Osteocyte (in vitro differentiated cells): ENCODE results near the gene ASXL3. TPM values are rescaled to one million over a fixed set of nuclear protein-coding genes. Genes with fewer than 3 reads are reported as not detected.

Source experiments
- DNase-seq: peaks from one replicate; pipeline ENCODE4 v3.0.0; 2021; ENCODE audit warnings: mixed read lengths; ENCODE audit not compliant: unreplicated experiment; ENCODE audit errors: extremely low spot score
- H3K27ac Mint-ChIP-seq: one replicate; pipeline ENCODE4 v1.8.0; 2021; ENCODE audit warnings: mild to moderate bottlenecking, mixed read lengths; ENCODE audit not compliant: unreplicated experiment
- H3K27me3 Mint-ChIP-seq: one replicate; pipeline ENCODE4 v1.8.0; 2021; ENCODE audit warnings: mixed read lengths; ENCODE audit not compliant: unreplicated experiment
- H3K36me3 Mint-ChIP-seq: one replicate; pipeline ENCODE4 v1.8.0; 2021; ENCODE audit warnings: mixed read lengths; ENCODE audit not compliant: unreplicated experiment
- H3K4me1 Mint-ChIP-seq: one replicate; pipeline ENCODE4 v1.8.0; 2021; ENCODE audit warnings: mixed read lengths; ENCODE audit not compliant: unreplicated experiment
- H3K4me3 Mint-ChIP-seq: one replicate; pipeline ENCODE4 v1.8.0; 2021; ENCODE audit warnings: mild to moderate bottlenecking, moderate library complexity, mixed read lengths; ENCODE audit not compliant: unreplicated experiment
- H3K9me3 Mint-ChIP-seq: one replicate; pipeline ENCODE4 v1.8.0; 2021; ENCODE audit warnings: mixed read lengths; ENCODE audit not compliant: unreplicated experiment
- long read RNA-seq: library from polyadenylated mRNA; unstranded; transcript quantifications from one replicate; pipeline ENCODE4 v2.0.0, GENCODE V29; 2021
- total RNA-seq: library from RNA; stranded (reverse); gene quantifications from 2 replicates; pipeline ENCODE4 v1.2.1, GENCODE V29; 2021
- TF ChIP-seq, protein P1 (sequence below): fragments of 200-600 bp; sonication (generic); IDR thresholded peaks from 2 replicates; pipeline ENCODE4 v1.5.0; 2021; ENCODE audit warnings: antibody characterized with exemption, mild to moderate bottlenecking, moderate library complexity

Gene ASXL3
- total RNA-seq: 7.2 and 10.1 TPM in 2 replicates
- long read RNA-seq, partial matches to known transcripts: 0 of 4 reads
- long read RNA-seq, other reads (novel, unspliced or antisense): 4 of 4 reads

DNA sequence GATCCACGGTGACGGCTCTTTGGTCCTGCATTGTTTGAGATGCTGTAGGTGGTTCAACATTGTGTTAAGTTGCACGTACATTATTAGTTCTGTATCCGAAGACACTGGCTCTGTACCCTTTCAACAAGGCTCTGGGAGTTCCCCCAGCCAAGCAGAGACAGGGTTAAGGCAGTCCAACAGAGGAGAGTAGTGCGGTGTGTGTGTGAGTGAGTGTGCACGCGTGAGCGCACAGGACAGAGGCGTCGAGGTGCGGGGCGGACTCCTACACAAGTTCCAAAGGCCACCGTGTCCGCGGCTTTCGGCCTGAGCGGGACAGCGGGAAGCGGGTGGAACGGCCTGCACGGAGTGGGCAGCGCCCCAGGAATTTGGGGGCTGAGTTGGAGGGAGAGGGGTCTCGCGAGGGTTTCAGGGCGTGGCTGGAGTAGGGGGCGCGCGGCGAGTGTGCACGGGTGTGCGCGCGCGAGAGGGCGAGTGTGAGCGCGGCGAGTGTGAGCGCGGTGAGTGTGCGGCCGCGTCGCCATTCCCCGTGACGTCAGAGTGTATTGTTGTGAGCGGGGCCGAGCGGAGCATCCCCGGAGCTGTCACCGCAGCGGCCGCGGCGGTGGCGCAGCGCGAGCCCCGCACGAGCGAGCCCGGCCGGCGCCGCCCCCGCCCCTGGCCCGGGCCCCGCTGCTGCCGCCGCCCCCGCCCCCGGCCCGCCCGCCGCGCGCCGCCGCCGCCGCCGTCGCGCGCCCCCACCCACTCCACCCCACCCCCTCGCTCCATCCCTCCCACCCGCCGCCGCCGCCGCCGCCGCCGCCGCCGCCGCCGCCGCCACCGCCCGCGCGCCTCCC lies at the start of gene ASXL3:
Gene ASXL3 (plus strand): TSS at position 535 of the 833 bp plus-strand sequence. CDS start 413 bp downstream, outside the sequence.
- Mint-ChIP-seq H3K4me3 (peak within 1 kb of the TSS; percentile 92), H3K4me1 (peaks cover 16% of the 10 kb centered on the region), H3K36me3 (no peaks in the 10 kb centered on the region), H3K27ac (peak within 1 kb of the TSS; percentile 97), H3K9me3 (no peaks in the 10 kb centered on the region), H3K27me3 (peaks cover 5% of the 10 kb centered on the region)
- TF ChIP-seq, protein P1, sequence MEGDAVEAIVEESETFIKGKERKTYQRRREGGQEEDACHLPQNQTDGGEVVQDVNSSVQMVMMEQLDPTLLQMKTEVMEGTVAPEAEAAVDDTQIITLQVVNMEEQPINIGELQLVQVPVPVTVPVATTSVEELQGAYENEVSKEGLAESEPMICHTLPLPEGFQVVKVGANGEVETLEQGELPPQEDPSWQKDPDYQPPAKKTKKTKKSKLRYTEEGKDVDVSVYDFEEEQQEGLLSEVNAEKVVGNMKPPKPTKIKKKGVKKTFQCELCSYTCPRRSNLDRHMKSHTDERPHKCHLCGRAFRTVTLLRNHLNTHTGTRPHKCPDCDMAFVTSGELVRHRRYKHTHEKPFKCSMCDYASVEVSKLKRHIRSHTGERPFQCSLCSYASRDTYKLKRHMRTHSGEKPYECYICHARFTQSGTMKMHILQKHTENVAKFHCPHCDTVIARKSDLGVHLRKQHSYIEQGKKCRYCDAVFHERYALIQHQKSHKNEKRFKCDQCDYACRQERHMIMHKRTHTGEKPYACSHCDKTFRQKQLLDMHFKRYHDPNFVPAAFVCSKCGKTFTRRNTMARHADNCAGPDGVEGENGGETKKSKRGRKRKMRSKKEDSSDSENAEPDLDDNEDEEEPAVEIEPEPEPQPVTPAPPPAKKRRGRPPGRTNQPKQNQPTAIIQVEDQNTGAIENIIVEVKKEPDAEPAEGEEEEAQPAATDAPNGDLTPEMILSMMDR: no peak
- peak; percentile 86 for DNase-seq

DNA sequence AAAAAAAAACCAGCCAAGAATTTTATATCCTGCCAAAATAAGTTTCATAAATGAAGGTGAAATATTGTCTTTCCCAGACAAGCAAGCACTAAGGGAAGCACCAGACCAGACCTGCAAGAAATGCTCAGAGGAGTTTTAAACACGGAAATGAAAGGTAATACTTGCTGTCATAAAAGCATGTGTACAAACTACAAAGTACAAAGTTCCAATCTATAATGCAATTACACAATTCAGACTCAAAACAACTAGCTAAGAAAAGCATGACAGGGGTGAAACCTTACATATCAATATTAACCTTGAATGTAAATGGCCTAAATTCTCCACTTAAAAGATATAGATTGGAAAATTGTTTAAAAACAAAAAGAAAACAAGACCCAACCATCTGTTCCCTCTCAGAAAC lies 45.0 kb upstream of the ASXL3 start:
- no peaks in the 10 kb centered on the region for H3K27me3 Mint-ChIP-seq
- no peak for DNase-seq
- no peaks in the 10 kb centered on the region for H3K36me3 Mint-ChIP-seq

DNA sequence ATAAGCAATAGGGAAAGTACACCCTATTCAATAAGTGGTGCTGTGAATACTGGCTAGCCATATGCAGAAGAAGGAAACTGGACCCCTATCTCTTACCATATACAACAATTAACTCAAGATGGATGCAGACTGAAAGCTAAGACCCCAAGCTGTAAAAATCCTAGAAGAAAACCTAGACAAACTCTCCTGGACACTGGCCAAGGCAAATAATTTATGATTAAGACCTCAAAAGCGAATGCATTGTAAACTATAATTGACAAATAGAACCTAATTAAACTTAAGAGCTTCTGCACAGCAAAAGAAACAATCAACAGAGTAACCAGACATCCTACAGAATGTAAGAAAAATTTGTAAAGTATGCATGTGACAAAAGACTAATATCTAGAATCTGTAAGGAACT lies 41.1 kb upstream of the ASXL3 start:
- DNase-seq: no peak
- TF ChIP-seq, protein P1: no peak
- Mint-ChIP-seq H3K36me3 (no peaks in the 10 kb centered on the region), H3K4me3 (no peak overlapping the region), H3K27ac (no peak overlapping the region), H3K27me3 (no peaks in the 10 kb centered on the region), H3K9me3 (no peaks in the 10 kb centered on the region), H3K4me1 (no peaks in the 10 kb centered on the region)

More for the DNA sequence above, 45.0 kb upstream of the ASXL3 start:
- H3K9me3 Mint-ChIP-seq: peaks cover 7% of the 10 kb centered on the region
- TF ChIP-seq, protein P1: no peak
- no peak overlapping the region for H3K4me3 Mint-ChIP-seq
- H3K27ac Mint-ChIP-seq: no peak overlapping the region
- H3K4me1 Mint-ChIP-seq: no peaks in the 10 kb centered on the region

DNA sequence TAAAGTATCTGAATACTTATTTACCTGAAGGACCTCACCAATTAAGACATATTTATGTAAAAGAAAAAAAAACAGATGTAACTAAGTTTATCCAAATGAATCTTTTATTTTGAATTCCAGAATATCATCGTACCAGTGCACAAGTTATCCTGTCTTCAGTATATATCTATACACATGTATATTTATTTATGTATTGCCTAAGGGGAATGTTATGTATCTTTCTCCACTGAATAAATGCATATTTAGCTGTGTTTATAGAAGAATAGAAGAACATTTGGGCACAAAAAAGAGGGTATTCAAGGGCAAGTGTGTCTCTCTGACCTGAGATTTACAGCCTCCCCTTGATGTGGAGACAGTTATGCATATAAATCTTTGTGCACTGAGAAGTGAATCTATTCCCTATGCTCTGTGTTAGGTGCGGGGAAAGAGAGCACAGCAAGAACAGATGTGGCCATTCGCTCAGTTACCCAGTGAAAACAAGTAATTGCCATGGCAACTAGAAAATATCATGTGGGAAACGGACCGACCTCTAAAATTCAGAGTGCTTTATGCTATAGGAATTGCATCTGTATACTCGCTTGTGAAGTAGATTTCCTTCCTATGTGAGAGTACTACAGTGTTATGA lies 39.5 kb upstream of the ASXL3 start:
- Mint-ChIP-seq H3K36me3 (no peaks in the 10 kb centered on the region), H3K27me3 (no peaks in the 10 kb centered on the region), H3K4me1 (no peaks in the 10 kb centered on the region), H3K4me3 (no peak overlapping the region), H3K27ac (no peak overlapping the region), H3K9me3 (no peaks in the 10 kb centered on the region)
- no peak for DNase-seq
- TF ChIP-seq, protein P1: no peak

DNA sequence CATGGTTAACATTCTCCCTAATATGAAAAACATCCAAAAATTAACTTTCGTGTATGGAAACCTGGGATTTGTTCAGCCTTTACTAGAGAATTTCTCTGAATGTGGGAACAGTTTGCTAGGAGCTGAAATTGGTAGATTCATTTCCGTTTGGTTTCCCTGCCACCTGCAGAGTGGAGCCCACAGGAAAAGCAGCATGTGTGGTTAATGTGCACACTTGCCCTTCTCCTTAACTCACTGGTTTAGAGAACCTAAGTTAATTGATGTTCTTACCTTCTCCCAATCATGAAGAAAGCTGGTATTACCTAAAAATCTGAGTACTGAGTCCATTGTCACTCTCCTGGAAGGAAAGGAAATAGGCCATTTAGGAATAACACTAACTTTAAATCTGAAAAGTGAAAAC lies 37.6 kb upstream of the ASXL3 start:
- Mint-ChIP-seq H3K4me1 (no peaks in the 10 kb centered on the region), H3K36me3 (no peaks in the 10 kb centered on the region), H3K27ac (no peak overlapping the region), H3K27me3 (no peaks in the 10 kb centered on the region), H3K4me3 (no peak overlapping the region), H3K9me3 (no peaks in the 10 kb centered on the region)
- no peak for DNase-seq
- TF ChIP-seq, protein P1: no peak
